D721Med (cell line): ENCODE data around the gene ATG4A.

Experiments
- DNase-seq: peaks from one replicate; pipeline ENCODE4 v3.0.0; 2011; ENCODE audit warnings: low spot score; ENCODE audit not compliant: insufficient read length
- FAIRE-seq: peaks from 2 replicates; lab custom pipeline; 2011; peaks lifted over from hg19 to GRCh38; lab: Jason Lieb, UNC
- CTCF ChIP-seq: IDR thresholded peaks from 2 replicates; pipeline ENCODE4 v1.5.1; 2012; ENCODE audit warnings: mild to moderate bottlenecking, control low read depth; ENCODE audit not compliant: insufficient read depth; ENCODE audit errors: missing control alignments

The ATG4A gene

GRCh38 chrX:108091264-108091877 is at the start of gene ATG4A, which contains the start of gene PSMD10:
TSS of gene ATG4A (plus strand) at chrX:108091778. CDS start at chrX:108091827, 49 bp downstream.
TSS of gene PSMD10 (minus strand) at chrX:108091542. CDS start at chrX:108091520, 22 bp downstream.
- peak; percentile 30 for DNase-seq
- no peak for TF ChIP-seq CTCF
- FAIRE-seq = peak; percentile 61

GRCh38 chrX:108044554-108045256 is 46.9 kb upstream of the ATG4A start, which contains the start of gene VSIG1:
TSS of gene VSIG1 (plus strand) at chrX:108045065. CDS start at chrX:108045131, 66 bp downstream.
- no peak for FAIRE-seq
- no peak for TF ChIP-seq CTCF

GRCh38 chrX:108049649-108050048 is 41.9 kb upstream of the ATG4A start:
- FAIRE-seq (no peak), DNase-seq (no peak)
- TF ChIP-seq CTCF = no peak

More at GRCh38 chrX:108044554-108045256, 46.9 kb upstream of the ATG4A start, which contains the start of gene VSIG1:
- no peak for DNase-seq

- TF ChIP-seq CTCF = no peak
- FAIRE-seq (no peak), DNase-seq (no peak)
Observed at GRCh38 chrX:108053218-108053617, 38.4 kb upstream of the ATG4A start.

GRCh38 chrX:108055546-108055945 is 36.0 kb upstream of the ATG4A start:
- TF ChIP-seq CTCF = no peak
- FAIRE-seq = no peak

GRCh38 chrX:108059801-108060200 is 31.8 kb upstream of the ATG4A start:
- TF ChIP-seq CTCF = no peak
- FAIRE-seq (no peak), DNase-seq (no peak)

More at GRCh38 chrX:108055546-108055945, 36.0 kb upstream of the ATG4A start:
- DNase-seq = no peak
